HUDEP-2 (cell line): ENCODE measurements around the gene ZNF664.

Source experiments
- DNase-seq, 76 experiments: peaks; one replicate each; lab custom pipeline; 2025; ENCODE audit not compliant: unreplicated experiment in 76 of 76; lab: John Stamatoyannopoulos, UW

Gene ZNF664

GRCh38 chr12:124049451-124050094 lies 76.6 kb downstream of the ZNF664 start:
- DNase-seq, result no peak

- DNase-seq, result peak in 3 of 76 experiments; percentile 2 to 25 (median 10)
Measured at GRCh38 chr12:124053851-124054250, 80.8 kb downstream of the ZNF664 start.

- DNase-seq, result no peak
Measured at GRCh38 chr12:124055066-124055465, 82.1 kb downstream of the ZNF664 start.

- no peak for DNase-seq
Measured at GRCh38 chr12:124057691-124058090, 84.7 kb downstream of the ZNF664 start.

GRCh38 chr12:124059752-124060151 lies 86.7 kb downstream of the ZNF664 start:
- no peak for DNase-seq
